NCI-H187 (cell line): ENCODE results near the gene INPP5A.
"Not testable (repeated sequence)": the region's sequence is repeated elsewhere in the genome, so short reads cannot be mapped to it uniquely, and the experiment has no call there.

Experiments
- DNase-seq, 2 experiments: peaks; one replicate each; lab custom pipeline; 2025; lab: John Stamatoyannopoulos, UW

The INPP5A gene

DNA sequence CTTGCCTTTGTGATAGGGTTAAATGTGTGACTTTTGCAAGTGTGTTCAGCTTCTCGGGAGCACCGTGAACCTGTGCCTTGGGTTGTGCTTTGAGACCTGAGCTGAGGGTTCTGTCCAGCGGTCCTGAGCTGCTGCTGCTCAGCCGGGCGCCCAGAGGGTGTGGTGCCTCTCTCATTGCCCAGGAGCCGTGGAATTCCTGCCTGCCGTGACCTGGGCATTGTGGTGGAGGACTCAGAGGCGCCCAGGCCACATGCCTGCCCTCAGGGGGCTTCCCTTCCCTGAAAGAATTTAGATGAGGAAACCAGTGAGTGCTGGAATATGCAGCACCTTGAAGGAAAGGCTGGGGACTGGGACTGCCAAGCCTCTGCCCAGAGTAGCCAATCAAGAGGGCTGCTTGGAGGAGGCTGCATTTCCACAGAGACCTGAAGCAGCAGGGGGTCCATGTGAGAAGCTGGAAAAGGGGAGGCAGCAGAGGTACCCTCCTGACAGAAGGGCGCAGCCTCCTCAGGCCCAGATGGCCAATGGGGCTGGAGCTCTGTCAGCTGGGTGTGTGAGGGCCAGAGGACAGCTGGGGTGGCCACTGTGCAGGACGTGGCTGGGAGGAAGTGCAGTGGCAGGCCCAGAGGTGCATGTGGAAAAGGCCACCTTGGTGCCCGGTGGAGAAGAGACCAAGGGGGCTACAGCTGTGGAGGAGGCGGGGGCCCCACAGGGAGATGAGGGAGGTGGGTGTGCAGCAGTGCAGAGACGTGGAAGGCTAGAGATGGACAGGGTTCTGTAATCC lies 141.0 kb downstream of the INPP5A start:
- no peak for DNase-seq

DNA sequence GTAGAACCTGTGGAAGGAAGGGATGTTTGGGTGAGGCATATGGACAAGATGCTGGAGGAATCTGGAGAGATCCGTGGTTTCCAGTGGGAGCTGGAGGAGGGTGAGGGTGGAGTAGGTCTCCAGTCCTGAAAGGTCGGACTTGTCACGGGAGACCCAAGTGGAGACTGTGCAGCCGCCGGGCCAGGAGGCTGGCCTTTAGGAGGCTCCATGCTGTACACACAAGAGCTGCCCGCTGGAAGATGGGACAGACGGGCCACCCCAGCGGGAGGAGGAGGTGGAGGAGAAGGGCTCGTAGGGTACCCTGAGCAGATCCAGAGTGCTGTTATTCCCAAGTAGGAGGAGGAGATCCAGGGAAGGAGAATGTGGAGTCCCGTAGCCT lies 141.6 kb downstream of the INPP5A start:
- DNase-seq, result no peak

DNA sequence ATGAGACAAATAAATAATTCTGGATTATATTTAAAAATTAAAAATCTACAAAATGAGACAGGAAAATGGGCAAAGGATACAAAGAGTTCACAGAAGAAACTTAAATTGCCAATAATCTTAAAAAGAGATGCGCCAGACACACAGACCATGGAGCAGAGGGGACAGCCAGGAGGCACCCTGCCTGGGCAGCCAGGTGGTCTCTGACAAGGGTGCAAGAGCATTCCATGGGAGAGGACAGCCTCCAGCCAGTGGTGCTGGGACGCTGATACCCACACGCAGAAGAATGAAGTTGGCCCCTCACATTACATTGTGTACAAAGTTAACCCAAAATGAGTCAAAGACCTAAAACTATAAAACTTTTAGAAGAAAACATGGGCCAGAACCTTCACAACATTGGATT lies 142.1 kb downstream of the INPP5A start:
- no peak for DNase-seq

DNA sequence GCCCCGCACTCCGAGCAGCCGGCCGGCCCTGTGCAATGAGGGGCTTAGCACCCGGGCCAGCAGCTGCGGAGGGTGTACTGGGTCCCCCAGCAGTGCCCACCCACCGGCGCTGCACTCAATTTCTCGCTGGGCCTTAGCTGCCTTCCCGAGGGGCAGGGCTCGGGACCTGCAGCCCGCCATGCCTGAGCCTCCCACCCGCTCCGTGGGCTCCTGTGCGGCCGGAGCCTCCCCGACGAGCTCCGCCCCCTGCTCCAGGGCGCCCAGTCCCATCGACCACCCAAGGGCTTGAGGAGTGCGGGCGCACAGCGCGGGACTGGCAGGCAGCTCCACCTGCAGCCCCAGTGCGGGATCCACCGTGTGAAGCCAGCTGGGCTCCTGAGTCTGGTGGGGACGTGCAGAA lies 143.2 kb downstream of the INPP5A start:
- not testable (repeated sequence) for DNase-seq

DNA sequence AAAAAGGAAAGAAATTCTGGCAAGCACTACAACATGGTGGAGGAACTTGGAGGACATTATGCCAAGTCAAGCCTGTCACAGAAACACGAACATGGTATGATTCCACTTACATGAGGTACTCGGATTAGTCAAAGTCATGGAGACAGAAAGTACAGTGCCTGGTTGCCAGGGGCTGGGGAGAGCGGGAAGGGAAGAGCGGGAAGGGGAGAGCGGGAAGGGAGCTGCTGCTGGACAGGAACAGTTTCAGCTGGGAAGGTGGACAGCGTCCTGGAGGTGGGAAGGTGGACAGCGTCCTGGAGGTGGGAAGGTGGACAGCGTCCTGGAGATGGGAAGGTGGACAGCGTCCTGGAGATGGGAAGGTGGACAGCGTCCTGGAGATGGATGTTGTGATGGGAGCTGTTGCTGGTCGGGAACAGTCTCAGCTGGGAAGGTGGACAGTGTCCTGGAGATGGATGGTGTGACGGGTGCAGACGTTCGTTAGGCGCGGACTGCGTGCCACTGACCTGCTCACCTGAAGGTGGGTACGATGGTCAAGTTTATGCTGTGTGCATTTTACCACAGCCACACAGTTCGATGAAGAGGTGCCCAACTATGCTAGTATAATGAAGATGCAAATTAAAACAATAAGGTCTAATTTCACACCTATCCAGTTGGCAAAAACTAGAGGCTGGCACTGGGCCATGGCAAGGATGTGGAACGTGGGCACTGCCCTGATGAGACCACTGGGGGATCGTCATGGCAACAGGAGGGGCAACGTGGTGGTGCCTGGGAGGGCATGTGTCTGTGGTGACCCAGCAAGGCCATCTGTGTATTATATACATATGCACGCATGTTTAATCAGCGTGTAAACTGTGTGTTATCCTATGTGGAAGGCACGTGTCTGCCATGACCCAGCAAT lies 144.5 kb downstream of the INPP5A start:
- no peak for DNase-seq

DNA sequence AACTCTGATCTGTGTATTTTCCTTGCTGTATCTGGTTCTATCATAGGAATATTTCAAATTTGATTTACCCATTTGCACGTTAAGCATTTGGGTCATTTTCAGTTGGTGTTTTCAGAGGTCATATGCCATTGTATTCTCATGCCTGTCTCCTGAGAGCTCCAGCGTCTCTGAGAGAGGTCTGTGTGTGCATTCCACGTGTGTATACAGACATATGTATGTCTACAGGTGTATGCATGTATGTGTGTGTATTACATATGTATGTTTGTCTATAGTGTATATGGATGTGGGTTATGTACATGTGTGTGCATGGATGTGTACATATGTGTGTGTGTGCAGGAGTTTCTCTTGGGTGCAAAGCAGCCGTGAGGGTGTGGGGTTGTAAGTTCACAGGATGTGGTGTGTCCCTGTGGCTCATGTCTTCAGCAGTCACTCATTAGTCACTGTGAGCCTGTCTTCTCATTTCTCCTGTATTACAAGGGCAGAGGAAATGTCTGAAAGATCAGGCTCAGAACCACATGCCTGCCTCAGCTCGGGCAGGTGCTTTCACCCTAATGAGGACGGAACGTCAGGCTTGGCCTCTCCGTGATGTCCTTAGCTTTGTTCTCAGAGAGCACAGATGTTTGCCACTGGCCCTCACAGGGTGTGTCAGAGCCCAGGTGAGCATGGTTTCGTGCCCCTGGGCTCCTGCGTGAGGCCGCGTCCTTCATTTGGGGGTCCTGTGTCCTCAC lies 146.7 kb downstream of the INPP5A start:
- DNase-seq, result no peak

DNA sequence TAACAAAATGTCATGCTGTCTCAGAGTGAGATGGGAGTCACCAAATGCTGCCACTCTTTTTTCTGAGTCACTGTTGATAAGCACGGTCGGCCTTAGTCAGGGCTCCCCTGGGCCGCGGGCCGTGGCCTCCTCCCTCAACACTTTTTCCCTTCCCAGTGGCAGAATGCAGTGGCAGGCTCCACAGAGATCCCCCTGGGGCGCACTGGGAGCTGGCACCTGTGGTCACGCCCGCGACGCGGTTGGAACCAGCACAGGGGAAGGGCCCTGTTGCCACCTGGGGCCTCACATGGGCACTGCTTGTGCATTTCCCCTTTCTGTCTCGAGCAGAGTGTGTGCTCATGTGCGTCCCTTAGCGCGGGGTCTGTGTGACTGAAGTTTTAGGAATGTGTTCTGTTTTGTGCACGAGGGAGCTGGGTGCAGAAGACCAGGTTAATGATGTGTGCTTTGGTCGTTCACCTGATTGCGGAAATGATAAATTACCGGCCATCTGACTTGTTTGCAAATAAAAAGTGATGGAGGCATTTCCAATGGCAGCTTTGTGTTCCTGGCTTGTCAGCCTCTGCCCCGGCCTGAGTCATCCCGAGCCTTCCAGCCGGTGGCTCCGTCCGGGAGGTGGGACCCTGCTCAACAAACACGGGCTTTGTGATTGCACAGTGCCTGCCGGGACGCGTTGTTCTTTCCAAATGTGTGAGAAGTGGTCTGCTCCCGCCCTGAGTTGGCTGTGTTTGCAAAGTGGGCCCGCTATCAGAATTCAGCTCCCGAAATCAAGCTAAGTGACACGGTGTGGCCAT lies 147.7 kb downstream of the INPP5A start:
- no peak for DNase-seq

DNA sequence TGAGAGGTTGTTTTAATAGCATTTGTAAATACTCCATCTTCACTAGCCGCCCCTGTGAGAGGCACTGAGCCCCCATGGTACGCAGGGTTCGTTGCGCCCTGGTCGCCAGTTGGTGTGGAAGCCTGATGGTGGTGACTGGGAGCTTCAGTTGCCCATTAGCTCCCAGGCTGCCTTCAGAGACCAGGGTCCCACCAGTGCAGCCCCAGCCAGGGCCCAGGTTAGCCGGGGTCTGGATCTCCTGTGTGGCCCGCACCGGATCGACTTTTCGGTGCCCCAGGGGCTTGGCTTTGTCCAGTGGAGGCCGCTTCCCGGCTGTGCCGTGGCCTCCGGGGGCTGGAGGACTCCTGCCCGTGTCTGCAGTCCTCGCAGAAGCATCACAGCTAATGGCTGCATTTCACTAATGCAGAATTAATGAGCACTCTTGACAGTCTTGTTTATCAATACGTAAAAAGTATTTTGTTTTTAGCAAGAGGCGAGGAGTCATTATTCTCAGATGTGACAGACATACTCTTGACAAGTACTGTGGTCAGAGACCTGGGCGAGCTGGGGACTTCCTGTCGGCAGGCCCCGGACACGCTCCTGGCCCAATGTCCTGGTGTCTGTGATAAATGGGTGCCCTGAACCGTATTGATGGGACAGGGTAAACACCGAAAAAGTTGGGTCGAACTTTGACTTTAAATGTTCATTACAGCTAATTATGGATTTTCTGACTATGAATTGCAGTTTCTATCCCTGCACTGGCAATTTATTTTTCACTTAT lies 148.5 kb downstream of the INPP5A start:
- no peak for DNase-seq

DNA sequence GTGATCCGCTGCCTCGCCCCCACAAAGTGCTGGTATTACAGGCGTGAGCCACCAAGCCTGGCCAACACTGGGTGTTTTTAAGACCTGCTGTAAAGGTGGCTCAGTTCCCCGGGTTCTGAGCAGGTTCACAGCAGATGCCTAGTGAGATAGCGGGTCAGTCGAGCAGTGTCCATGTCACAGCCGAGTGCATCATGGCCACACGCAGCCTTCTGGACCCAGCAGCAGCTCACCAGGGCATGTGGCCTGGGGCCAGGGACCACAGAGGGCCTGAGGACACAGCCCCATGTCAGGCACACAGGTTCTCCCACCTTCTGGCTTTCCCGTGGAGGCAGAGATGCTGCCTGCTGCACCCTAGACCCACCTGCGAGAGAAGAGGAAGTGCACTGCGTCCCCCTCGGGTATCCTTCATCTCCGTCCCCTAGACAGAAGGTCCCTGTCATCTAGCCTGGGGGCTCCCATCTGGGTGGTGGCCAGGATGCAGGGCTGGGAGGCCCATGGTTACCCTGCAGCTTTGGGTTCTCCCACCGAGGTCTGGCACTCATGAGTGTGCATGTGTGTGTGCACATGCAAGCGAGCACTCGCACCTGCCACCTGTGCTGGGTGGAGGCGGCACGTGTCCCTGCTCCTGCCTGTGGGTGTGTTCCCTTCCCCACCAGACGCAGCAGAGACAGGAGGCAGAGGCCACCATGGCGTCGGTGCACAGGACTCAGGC lies 149.8 kb downstream of the INPP5A start:
- DNase-seq, result no peak

DNA sequence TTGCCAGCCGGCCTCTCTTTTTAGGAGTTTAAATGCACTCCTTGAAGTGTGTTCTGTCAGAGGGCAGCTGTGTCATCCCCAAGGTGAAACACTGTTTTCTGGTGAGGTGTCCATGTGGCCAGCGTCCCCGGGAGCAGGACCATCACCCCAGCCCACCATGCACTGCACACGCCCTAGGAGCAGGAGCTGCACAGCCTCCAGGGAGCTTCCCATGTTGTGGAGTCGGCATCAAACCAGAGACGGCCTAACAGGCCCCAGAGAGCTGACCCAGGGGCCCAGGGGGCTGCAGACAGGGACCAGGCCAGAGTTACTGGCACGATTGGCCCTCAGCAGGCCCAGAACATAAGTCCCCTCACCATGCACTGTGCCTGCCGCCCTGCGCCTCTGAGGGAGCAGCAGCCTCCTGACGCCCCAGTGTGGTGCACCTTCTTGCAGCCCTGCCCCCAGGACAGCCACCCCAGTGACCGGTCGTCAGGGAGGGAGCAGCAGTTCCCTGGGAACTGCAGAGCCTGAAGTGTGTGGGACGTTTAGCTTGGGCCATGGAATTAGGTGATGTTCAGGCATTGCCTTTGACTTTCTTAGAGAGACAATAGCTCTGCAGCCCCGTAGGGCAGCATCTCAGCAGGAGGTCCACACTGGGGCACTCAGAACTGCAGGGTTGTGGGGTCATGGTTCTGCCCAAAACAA lies 150.4 kb downstream of the INPP5A start:
- DNase-seq, result no peak

DNA sequence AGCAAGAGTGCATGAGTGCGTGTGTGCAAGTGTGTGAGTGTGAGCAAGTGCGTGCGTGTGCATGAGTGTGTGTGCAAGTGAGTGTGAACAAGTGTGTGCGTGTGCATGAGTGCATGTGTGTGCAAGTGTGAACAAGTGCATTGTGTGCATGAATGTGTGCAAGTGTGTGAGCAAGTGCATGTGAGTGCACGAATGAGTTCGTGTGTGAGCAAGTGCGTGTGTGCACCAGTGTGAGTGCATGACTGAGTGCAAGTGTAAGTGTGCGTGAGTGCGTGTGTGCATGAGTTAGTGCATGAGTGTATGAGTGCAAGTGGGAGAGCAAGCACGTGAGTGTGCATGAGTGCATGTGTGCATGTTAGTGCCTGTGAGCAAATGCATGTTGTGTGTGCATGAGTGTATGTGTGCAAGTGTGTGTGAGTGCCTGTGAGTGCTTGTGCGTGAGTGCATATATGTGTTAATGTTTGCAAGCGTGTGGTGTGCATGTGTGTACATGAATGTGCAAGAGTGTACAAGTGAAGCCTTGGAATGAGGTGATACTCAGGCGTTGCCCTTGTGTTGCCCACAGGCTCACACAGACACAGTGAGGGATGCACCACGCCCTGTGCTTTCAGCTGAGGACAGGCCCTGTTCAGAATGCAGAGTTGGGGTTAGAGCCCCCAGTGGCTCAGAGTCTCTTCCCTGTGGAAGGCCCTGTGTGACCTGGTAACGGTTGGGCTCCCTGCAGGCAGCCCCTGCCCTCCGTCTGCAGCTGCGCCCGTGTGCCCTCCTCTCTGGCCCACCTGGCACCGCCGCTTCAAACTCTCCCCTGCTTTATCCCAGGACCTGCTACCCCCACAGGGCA lies 151.2 kb downstream of the INPP5A start:
- no peak for DNase-seq

DNA sequence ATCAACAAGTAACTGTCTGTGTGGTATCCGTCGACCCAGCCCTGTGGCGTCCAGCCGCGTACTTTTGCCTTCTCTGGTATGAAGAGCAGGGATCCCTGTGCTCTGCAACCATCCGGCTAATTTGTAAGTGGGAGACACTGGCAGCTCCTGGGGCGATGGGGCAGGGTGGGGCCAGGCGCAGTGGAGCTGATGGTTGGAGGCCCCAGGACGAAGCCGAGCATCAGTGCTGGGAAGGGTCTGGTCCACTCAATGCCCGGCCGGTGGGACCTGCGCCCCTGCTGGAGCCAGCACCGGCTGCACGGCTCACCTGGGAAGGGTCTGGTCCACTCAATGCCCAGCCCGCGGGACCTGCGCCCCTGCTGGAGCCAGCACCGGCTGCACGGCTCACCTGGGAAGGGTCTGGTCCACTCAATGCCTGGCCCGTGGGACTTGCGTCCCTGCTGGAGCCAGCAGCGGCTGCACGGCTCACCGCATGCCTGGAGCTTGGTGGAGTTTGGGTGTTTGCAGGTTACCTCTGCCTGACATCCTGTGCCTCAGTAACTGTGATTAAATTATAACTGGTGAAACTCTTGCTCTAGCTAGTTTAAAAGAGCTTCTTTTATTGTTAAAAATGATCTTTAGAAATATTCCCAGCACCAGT lies 152.3 kb downstream of the INPP5A start:
- no peak for DNase-seq

DNA sequence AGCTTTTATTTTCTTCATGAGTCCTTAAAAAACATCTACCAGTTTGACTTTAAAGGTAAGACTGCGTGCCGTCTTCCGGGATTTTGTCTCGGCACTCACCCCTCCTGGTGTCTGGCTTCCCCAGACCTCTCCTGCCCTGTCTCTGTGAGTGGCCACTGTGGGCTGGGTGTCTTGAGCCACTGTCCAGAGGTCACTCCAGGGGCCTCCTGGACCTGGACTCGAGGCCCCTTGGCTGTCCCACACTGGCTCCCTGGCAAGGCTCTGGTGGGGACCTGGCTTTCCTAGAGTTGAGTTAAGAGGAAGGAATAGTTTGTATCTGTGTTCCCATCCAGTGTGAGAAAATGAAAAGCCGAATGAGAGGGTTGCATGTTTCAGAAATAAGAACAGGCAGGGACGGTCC lies 152.8 kb downstream of the INPP5A start:
- DNase-seq, result no peak

DNA sequence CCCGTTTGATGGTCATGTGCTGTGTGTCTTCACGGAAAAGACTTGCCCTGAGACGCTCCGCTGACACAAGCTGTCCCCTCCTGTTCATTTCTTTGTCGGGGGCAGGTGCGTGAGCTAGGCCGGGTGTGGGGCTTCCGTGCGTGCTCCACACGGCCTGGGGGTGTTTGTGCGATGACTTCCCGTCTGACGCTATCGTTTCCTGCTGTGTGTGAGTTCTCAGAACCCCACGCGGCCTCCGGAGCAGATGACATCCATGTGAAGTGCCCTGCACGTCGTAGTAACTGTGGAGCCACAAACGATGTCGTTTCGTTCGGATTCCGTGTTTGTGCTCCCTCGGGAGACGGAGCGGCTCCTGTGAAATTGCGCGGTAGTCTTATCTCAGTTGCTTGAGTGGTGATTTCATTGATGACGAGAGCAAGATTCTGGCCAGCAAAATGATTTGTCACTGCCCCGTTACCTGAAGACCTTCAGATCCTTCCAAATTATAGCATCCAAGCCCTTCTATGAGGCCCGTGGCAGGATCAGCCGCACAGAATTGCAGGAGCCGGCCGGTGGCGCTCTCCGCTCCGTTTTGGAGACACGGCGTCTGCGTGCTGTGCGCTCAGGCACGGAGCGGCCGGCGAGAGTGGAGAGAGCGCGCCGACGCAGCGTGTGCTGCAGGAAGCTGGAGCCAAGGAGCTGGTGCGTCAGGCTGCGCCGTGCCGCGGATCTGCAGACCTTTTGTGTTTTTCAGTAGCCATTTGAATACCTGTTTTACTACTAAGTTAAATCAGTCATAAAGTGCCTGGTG lies 153.4 kb downstream of the INPP5A start:
- no peak for DNase-seq

DNA sequence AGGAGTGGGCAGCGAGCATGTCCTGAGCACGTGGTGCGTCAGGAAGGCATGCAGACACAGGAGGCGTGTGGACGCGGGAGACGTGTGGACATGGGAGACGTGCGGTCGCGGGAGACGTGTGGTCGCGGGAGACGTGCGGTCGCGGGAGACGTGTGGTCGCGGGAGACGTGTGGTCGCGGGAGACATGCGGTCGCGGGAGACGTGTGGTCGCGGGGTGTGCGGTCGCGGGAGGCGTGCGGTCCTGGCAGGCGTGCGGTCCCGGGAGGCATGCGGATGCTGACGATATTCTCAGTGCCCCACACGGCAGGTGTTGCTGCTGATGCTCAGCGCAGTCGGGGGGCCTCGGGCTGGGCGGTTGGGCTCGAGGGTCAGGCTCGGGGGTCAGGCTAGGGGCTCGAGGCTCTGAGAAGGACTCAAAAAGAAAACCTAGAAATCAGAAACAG lies 154.1 kb downstream of the INPP5A start:
- no peak for DNase-seq

DNA sequence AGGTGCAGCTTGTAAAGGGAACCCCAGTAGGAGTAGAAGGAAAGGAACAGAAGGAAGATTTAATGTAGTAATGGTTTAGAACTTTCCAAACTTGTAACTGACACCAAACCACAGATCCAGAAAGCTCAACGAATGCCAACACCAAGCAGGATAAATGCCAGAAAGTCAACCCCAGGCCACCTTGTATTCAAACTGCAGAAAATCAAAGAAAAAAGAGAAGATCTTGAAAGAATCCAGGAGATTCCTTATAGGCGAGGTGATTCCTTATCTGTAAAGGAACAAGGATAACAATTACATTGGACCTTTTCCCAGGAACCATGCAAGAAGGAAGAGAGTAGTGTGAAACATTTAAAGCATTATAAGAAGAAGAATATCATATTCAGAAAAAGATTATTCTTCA lies 154.7 kb downstream of the INPP5A start:
- DNase-seq, result no peak

DNA sequence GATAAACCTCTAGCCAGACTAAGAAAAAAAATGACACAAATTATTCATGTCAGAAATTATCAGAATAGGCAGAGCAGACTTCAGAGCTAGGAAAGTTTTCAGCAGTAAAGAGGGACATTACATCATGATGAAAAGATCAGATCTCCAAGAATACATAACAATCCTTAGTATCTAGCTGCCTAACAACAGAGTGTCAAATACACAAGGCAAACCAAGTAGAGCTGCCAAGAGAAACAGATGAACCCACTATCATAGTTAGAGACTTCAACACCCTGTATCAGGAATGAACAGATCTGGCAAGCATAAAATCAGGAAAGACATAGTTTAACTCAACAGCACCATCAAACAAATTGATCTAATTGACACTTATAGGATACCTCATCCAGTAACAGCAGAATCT lies 156.1 kb downstream of the INPP5A start:
- no peak for DNase-seq

DNA sequence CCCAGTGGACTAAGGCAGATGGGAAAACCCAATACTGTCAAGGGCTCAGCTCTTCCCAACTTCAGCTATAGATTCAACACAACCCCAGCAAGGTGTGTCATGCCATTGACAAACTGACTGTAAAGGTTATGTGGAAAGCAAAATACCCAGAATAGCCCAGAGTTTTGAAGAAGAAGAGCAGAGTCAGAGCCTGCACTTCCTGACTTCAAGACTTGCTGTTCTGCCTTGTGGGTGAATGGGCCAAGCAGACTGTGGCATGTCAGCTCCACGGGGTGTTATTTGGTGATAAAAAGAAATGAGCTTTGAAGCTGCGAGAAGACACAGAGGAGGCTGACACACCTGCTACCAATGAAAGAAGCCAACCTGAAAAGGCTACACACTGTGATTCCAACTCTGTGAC lies 158.6 kb downstream of the INPP5A start:
- no peak for DNase-seq
